Tongue (tissue), 2 donors: ENCODE data around the gene GLIPR1L2. TPM values are rescaled to one million over a fixed set of nuclear protein-coding genes. Genes with fewer than 3 reads are reported as not detected.
"Not testable (repeated sequence)": the region's sequence is repeated elsewhere in the genome, so short reads cannot be mapped to it uniquely, and the experiment has no call there.

Experiments used
- DNase-seq: peaks from one replicate; pipeline ENCODE4 v3.0.0-alpha.2; 2015
- total RNA-seq: library from RNA; depleted of rRNA; stranded (reverse); fragments of >200 nt; gene quantifications from one replicate; pipeline ENCODE4 v1.2.3, GENCODE V29; 2014

GLIPR1L2 gene
- 2.8 TPM for total RNA-seq

DNA sequence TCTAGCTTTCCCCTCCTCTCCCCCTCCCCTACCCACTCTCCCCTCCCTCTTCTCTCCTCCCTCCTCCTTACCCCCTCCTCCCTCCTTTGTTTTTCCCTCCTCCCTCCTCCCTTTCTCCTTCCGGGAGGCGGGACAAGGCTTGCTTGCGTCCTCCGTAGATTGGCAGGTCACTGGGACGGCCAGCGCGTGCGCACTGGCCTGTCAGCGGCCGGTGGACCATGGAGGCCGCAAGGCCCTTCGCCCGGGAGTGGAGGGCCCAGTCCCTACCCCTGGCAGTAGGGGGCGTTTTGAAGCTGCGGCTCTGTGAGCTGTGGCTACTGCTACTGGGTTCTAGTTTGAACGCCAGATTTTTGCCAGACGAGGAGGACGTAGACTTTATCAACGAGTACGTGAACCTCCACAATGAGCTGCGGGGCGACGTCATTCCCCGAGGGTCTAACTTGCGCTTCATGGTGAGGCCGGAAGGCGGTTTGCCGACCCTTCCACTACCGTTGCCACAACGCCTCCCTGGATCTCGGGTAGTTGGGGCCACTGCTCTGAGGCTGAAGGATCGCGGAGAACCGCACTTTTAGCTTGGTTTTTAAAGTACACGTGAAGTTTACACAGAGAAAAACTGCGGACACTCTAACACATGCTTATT, at the start of gene GLIPR1L2:
GLIPR1L2 (plus strand) TSS at position 191 of the 640 bp plus-strand sequence; CDS start at position 219, 28 bp downstream.
- DNase-seq, result peak; percentile 98

DNA sequence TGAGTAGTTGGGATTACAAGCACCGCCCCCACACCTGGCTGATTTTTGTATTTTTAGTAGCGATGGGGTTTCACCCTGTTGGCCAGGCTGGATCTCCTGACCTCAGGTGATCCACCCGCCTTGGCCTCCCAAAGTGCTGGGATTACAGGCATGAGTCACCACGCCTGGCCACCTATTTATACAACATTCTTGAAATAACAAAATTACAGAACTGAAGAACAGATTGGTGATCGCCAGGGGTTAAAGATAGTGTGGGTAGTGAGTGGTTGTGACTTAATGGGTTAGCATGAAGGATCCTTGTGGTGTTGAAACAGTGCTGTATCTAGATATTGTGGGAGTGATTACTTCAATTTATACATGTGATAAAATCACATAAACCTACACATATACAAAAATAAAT, 49.0 kb upstream of the GLIPR1L2 start:
- no peak for DNase-seq

DNA sequence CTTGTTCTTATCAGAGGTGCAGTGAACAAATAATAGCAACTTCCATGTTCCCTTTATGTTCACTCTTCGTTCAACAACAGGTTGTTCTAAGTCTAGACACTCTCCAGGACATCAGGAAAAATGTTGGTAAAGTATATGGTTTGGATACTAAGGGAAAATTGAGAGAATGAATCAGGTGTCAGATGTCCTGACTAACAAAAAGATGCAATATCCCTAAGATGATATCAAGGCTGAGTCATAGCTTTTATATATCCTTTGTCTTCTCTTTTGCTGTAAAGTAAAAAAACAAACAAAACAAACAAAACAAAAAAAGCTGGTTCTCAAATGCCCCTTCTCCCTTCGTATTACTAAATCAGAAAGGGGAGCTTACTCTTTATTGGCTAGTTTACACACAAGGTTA, 45.4 kb upstream of the GLIPR1L2 start:
- DNase-seq, result no peak

DNA sequence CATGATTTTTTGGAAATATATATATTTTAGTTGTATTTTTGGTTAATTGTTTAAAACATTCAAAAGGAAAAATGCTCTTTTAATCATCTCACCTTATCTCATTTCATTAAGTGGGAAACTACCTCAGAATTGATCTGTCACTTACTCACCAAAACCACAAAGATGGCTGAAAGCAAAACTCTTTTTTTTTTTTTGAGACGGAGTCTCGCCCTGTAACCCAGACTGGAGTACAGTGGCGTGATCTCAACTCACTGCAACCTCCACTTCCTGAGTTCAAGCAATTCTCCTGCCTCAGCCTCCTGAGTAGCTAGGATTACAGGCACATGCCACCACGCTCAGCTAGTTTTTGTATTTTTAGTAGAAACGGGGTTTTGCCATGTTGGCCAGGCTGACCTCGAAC, 44.7 kb upstream of the GLIPR1L2 start:
- not testable (repeated sequence) for DNase-seq

DNA sequence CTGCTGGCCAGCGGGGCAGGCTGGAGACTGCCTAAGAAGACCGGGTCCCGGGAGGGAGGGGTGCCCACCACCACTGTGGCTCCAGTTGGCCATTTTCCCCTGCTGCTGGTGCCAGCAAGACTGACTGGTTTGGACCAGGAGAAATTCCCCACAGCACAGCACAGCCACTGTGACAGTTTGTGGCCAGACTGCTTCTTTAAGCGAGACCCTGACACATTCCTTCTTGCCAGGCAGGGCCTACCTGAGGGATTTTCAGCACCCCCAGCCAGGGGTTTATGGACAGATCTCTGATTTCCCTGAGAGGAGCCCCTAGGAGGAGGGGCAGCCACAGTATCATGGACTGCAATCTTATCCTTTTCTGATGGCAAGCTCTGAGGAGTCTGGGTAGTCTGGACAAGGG, 40.9 kb upstream of the GLIPR1L2 start:
- DNase-seq, result no peak

DNA sequence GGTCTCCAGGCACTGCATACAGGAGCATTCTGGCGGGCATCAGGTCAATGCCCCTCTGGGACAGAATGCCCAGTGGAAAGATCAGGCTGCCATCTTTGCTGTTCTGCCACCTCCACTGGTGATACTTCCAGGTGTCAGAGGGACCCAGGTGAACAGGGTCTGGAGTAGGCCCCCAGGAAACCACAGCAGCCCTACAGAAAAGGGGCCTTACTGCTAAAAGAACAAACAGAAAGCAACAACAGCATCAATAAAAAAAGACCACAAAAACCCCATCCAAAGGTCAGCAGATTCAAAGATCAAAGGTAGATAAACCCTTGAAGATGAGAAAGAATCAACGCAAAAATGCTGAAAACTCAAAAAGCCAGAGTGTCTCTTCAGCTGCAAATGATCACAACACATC, 40.5 kb upstream of the GLIPR1L2 start:
- DNase-seq, result no peak

DNA sequence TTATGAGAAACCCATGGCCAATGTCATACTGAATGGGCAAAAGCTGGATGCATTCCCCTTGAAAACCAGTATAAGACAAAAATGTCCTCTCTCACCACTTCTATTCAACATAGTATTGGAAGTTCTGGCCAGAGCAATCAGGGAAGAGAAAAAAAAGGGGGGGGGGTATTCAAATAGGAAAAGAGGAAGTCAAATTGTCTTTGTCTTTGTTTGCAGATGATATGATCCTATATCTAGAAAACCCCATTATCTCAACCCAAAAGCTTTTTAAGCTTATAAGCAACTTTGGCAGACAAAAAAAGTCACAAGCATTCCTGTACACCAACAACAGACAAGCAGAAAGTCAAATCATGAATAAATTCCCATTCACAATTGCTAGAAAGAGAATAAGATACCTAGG, 36.9 kb upstream of the GLIPR1L2 start:
- no peak for DNase-seq

DNA sequence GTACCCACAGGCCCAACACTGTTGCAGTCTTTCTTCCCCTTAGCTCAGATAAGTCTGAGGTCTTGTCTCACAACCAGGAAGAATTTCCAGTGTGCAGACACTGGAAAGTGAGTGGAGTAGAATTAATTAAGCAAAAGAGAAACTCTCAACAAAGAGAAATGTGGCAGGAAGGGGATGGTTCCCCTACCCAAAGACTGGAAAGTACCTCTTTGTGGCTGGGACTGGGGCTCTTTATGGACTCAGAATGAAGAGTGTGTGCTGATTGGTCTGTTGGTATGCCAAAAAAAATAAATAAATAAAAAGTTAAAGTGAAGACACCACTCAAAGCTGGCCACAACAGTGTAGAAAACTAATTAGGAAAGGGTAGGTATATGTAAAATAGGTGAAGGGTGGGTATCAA, 30.0 kb upstream of the GLIPR1L2 start:
- DNase-seq, result no peak

DNA sequence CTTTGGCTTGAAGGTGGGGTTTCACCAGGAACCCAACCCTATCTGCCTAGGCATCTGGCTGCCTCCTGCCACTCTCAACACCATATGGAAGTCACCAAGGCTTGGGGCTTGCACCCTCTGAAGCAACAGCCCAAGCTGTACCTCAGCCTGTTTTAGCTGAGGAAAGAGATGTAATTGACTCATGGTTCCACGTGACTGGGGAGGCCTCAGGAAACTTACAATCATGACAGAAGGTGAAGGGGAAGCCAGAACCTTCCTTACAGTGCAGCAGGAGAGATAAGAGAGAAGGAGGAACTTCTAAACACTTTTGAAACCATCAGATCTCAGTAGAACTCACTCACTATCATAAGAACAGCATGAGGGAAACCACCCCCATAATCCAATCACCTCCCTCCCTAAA, 29.5 kb upstream of the GLIPR1L2 start:
- no peak for DNase-seq

DNA sequence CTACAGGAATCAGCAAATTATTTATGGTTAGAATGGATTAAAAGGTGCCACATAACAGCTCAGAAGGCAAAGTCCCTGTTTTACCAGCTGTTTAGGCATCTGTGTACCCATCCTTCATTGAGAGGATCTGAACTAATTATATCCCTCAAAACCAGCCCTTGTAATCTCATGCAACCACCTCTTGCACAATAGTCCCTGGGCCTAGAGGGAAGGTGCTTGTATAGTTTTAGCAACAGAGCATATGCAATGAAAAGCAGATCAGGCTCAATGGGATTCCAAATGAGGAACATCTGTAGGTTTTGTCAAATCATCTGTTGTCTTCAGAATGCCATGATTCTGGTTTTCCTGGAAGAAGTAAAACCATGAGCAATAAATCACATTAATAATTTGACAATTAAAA, 26.0 kb upstream of the GLIPR1L2 start:
- no peak for DNase-seq

DNA sequence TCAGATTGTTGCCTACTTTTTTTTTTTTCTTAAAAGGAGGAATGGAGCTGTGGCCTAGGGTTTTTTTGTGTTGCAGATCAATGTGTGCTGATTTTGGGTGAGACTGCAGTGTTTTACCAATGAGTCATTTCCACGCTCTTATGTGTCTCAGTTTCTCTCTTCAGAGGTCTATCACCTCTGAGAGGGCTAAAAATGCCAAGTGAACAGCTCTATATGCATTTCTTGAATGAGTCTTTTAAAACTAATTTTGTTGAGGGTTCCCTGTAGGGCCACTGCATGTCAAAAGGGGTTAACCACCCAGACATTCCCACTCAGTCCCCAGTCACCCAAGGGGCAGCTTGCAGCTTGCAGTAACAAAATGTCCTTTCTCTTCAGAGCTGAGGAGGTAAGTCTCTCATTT, 24.3 kb upstream of the GLIPR1L2 start:
- DNase-seq, result no peak

DNA sequence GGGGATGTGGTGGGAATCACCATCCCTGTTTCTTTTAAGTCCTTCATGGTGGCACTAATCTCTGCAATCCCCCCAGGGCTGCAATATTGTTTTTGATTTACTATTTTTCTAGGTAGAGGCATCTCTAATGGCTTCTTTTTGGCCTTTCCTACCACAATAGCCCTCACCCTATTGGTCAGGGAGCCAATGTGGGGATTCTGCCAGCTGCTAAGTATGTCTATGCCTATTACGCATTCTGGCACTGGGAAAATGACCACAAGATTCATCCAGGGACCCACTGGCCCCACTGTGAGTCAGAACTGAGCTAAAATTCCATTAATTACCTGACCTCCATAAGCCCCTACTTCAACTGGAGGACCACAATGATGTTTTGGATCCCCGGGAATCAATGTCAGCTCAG, 15.9 kb upstream of the GLIPR1L2 start:
- DNase-seq, result no peak

DNA sequence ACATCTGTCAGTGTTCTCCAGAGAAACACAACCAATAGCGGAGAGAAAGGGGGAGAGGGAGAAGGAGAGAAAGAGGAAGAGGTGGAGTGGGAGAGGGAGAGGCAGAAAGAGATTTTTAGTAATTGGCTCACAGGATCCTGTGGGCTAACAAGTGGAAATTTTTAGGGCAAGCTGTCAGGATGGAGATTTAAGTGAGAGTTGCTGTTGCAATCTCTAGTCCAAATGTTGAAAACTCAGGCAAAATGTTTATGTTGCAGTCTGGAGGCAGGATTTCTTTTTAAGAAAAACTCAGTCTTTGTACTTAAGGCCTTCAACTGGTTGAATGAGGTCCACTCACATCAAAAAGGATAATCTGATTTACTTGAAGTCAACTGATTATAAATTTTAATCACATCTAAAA, 12.5 kb upstream of the GLIPR1L2 start:
- DNase-seq, result no peak

DNA sequence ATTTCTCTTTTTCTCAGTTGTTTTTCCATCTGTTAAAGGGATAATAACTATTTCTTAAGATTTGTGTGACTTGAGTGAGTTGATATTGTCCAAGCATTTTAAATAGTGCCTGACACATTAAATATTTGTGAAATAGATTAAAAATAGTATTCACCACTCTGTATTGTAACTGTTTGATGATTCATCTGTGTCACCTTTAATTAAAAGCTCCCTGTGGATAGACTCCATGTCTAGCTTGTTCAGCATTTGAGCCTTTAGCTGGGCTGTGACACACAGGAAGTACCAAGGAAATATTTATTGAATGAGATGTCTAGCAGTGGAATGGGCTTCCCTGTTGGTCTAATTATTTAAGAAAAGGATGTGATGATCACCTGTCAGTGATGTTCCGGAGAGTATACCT, 1.8 kb upstream of the GLIPR1L2 start:
- DNase-seq, result no peak

DNA sequence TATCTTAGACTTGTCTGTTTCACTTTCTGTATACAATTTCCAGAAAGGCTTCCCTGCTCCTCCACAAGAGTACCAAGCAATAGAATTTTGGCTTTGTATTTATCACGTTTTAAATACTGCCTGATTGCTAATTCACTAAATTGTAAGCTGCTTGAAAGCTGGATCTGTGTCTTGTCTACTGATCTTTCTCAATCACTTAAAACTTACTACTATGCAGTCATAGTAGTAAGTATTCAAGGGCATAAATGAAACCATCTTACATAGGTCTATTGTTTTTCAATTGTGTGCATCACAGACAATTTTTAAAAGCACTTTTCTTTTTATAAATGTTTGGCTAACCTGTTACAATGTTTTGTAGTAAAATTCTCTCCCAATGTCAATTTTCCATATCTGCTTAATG, 1.2 kb upstream of the GLIPR1L2 start:
- DNase-seq, result peak; percentile 1

DNA sequence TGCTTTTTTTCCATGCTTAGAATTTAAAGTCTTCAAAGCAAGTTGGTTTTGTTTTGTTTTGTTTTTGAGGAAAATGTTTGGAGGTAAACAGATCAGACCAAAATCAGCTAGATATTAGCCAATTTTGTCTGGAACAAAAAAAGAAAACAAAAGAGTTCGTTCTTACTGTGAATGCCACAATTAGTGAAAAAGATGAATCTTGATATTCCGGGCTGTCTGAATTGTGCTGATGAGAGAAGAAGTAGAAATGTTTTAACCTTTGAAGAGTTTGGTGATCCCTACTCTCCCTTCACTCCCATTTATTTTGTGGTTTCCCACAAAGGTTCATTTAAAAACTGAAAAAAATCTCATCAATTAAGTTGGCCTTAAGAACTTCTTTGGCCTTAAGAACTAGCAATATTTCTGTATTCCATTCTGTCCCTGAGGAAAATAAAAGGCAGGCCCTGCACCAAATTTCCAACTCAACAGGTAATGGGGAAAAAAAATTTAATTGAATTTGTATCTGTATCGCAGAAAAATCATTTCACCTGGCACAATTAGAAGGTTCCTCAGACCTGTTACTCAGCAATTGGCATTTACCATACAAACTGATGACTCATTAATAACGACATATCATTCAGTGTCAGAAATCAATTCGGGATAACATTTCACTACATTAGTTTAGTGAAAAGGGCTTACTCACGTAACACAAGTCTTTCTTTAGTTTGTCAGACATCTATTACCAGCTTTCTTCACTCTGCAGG, 562 bp upstream of the GLIPR1L2 start:
- no peak for DNase-seq

DNA sequence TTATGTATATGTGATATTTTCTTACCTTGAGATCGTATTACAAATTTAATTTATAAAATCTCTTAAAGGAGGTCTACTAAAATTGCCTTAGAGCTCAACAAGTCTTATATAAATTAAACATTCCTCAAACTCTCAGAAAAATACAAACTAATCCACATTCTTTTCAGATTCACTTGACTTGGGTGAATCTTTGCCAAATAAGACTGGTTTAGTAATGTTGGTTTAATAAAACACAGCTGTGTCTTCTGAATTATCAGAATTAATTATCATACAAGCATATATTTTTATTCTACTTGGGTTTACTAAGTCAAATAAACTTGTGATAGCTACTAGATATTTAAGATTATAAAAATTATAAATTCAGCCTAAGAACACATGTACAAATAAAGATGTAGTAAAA, 13.3 kb downstream of the GLIPR1L2 start:
- no peak for DNase-seq

DNA sequence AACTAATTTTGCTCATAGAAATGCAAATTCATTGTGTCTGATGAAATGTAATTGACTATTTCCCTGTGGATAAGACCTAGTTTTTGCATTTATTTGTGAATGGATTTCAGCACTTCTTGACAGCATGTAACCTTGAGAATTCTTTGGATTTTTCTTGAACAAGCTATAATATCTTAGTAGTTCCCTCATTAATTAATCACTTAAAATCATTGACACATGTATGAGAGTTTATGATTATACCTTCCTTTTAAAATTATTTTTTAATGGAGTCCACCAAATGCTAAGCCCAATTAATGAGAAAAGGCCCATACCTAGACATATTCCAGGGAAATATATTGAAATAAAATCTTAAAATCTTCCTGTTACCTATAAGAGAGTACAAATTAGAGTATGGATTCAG, 16.8 kb downstream of the GLIPR1L2 start:
- no peak for DNase-seq

DNA sequence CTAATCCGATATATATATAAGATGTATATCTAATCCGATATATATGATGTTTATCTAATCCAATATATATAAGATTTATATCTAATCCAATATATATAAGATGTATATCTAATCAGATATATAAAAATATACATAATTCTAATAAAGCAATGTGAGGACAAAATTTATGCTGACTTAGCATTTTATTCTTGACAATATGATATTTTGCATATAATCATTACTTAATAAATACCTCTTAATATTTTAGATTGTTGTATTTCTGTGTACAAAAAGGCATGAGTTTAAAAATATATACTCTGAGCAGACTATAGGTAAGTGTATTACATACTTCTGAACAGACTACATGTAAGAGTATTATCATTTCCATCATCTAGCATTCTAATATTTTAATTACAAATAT, 18.9 kb downstream of the GLIPR1L2 start:
- no peak for DNase-seq

DNA sequence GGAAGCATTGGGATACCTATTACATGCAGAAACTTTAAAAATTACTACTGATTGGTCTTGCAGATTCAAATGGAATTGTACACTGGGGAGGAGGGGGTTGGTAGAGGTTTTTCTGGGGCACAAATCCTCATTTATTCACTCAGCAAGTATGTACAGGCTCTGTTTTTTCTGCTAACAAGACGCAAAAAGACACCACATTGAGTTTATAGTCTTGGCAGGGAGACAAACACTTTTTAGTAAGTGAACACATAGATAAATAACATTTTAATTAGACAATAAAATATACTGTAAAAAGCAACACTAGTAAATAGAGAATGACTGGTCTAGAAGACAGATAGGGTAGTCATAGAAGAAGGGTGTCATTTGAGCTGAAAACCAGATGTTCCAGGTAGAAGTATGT, 23.8 kb downstream of the GLIPR1L2 start:
- peak; percentile 1 for DNase-seq

DNA sequence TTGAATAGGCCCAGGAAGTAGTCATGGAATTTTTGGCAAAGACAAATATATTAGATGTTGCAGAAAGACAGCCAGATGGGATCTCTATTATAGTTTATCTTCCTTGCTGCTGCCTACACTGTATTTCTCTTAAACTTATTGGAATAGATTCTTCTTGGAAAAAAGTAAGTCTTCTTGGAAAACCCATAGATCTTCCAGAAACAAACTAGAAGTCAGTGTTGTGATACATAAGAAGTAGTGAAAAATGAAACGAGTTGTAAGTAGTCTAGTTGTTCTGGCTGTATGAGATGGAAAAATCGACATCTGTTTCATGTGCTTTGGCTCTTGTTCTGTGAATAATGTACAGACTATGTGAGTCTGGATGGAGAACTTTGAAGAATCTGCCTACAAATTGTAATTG, 29.0 kb downstream of the GLIPR1L2 start:
- peak; percentile 6 for DNase-seq

DNA sequence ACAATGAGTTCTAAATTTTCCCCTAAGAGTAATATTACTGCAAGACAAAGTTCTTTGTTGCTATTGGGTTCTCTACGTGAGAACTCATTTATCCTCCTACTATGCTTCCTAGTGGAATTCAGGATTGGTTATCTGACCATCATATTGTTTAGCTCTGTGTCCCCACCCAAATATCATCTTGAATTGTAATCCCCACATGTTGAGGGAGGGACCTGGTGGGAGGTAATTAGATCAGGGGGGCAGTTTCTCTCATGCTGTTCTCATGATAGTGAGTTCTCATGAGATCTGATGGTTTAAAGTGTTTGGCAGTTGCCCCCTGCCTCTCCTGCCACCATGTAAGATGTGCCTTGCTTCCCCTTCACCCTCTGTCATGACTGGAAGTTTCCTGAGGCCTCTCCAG, 36.6 kb downstream of the GLIPR1L2 start:
- no peak for DNase-seq

DNA sequence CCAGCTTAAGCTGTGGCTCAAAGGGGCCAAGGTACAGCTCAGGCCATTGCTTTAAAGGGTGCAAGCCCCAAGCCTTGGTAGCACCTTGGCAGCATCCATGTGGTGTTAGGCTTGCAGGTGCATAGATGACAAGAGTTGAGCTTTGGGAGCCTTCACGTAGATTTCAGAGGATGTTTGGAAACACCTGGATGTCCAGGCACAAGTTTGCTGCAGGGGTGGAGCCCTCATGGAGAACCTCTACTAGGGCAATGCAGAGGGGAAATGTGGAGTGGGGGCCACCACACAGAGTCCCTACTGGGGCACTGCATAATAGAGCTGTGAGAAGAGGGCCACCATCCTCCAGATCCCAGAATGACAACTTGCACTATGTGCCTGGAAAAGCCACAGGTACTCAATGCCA, 37.9 kb downstream of the GLIPR1L2 start:
- no peak for DNase-seq

DNA sequence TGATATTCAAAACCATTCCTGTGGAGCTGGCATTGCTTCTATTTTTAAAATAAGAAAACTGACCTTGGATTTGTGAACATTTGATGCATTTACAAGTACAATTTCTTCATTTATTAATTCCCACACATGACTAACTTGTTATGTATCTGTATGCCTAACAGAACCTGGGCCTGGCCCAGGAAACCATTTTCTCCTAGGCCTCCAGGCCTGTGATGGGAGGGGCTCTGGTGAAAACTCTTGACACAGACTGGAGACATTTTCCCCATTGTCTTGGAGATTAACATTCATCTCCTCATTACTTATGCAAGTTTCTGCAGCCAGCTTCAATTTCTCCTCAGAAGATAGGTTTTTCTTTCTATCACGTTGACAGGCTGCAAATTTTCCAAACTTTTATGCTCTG, 42.0 kb downstream of the GLIPR1L2 start:
- no peak for DNase-seq
